SK-N-MC (cell line): ENCODE measurements around the gene ASTL.

Source experiments
- EZH2 ChIP-seq: fragments of 200-600 bp; sonication (generic); IDR thresholded peaks from one replicate; pipeline ENCODE4 v1.6.1; 2017; ENCODE audit warnings: antibody characterized with exemption
- POLR2AphosphoS5 ChIP-seq: IDR thresholded peaks from 2 replicates; pipeline ENCODE4 v1.6.1; 2012; ENCODE audit warnings: mild to moderate bottlenecking, low read depth, low read length, borderline replicate concordance

- no peak for TF ChIP-seq POLR2AphosphoS5
- no peak for TF ChIP-seq EZH2
Measured at GRCh38 chr2:96109361-96109680, 29.0 kb downstream of the ASTL start.
